Thyroid gland (tissue), 4 donors: ENCODE data around the gene MARCO. TPM values are rescaled to one million over a fixed set of nuclear protein-coding genes. Genes with fewer than 3 reads are reported as not detected.

Experiments
- DNase-seq, 2 donors: peaks; one replicate each; pipeline ENCODE4 v3.0.0-alpha.2; 2019
- H3K27ac ChIP-seq, 3 donors: fragments of 200-600 bp; sonication (generic); 1 replicate in 2 of 3; 2 replicates in 1 of 3; pipeline ENCODE4 v1.5.1; 2016 to 2019; ENCODE audit warnings: mild to moderate bottlenecking in 1 of 3, moderate library complexity in 1 of 3
- H3K27me3 ChIP-seq: fragments of 200-600 bp; sonication (generic); one replicate; pipeline ENCODE4 v1.5.1; 2019
- H3K36me3 ChIP-seq, 2 donors: fragments of 200-600 bp; sonication (generic); one replicate each; pipeline ENCODE4 v1.5.1; 2016 to 2019
- H3K4me1 ChIP-seq, 2 donors: fragments of 200-600 bp; sonication (generic); one replicate each; pipeline ENCODE4 v1.5.1; 2017 to 2019
- H3K4me3 ChIP-seq, 3 donors: fragments of 200-600 bp; sonication (generic); replicated peaks in 1 of 3; 1 replicate in 2 of 3; 2 replicates in 1 of 3; pipeline ENCODE4 v1.5.1; 2016; ENCODE audit warnings: mild to moderate bottlenecking in 1 of 3
- H3K9me3 ChIP-seq: fragments of 200-600 bp; sonication (generic); one replicate; pipeline ENCODE4 v1.5.1; 2017
- CTCF ChIP-seq, 6 experiments: fragments of 200-600 bp in 3 of 6; fragments of 450-650 bp in 3 of 6; sonication (generic) in 3 of 6; IDR thresholded peaks; one replicate each; pipeline ENCODE4 v1.5.1; 2016 to 2019; ENCODE audit warnings: antibody characterized with exemption in 6 of 6, mild to moderate bottlenecking in 2 of 6, inconsistent platforms in 1 of 6, moderate library complexity in 1 of 6
- POLR2A ChIP-seq, 2 donors: fragments of 450-650 bp; IDR thresholded peaks; one replicate each; pipeline ENCODE4 v1.6.1; 2017; ENCODE audit warnings: antibody characterized with exemption in 2 of 2, mild to moderate bottlenecking in 2 of 2, moderate library complexity in 1 of 2
- WGBS, 2 donors: methylation state at CpG; one replicate each; pipeline ENCODE4 v1.1.5; 2017; 5-methylcytosine and 5-hydroxymethylcytosine counted together
- intact Hi-C: fragments of 100-400 bp; cut with DNase I; formaldehyde crosslinking; loops from one replicate; pipeline ENCODE4 v1.15.1; 2023
- total RNA-seq, 4 donors: library from RNA; depleted of rRNA; stranded (reverse); fragments of >200 nt; gene quantifications; one replicate each; pipeline ENCODE4 v1.2.3, GENCODE V29; 2016

MARCO gene
- total RNA-seq, 4 donors from 2014 or later, result 1.1 to 11.0 (median 3.0) TPM

DNA sequence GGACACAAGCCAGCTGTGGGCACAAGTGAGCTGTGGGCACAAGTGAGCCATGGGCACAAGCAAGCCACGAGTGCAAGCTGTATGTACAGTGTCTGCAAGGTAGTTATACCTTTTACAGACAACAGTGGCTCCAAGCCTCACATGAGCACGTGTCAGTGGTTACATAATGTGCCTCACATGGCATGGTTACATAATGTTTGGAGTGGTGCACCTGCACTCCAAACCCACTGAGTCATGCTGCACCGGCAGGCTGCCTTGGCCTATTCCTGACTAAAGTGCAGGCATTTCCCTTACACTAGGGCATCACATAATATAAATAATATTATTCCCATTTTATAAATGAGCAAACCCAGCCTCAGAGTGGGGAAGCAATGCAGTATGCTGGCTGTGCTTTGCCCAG lies 62.6 kb downstream of the MARCO start:
- 54 to 65% methylated on average over 2 to 3 of the region's 3 CpGs for WGBS, 2 donors
- Histone ChIP-seq H3K9me3 (no peaks in the 10 kb centered on the region), H3K27me3 (no peaks in the 10 kb centered on the region), H3K4me3 (no peak overlapping the region), H3K4me1 (no peaks in the 10 kb centered on the region), H3K36me3 (no peaks in the 10 kb centered on the region), H3K27ac (no peak overlapping the region)
- intact Hi-C loops, result no loop called here
- DNase-seq, result no peak
- TF ChIP-seq CTCF (IDR thresholded peaks at IDR 0.05) (no peak), POLR2A (IDR thresholded peaks at IDR 0.05) (no peak)

- Histone ChIP-seq H3K9me3 (no peaks in the 10 kb centered on the region), H3K27ac (no peak overlapping the region), H3K4me3 (no peak overlapping the region), H3K4me1 (no peaks in the 10 kb centered on the region), H3K27me3 (no peaks in the 10 kb centered on the region), H3K36me3 (no peaks in the 10 kb centered on the region)
- TF ChIP-seq POLR2A (IDR thresholded peaks at IDR 0.05) (no peak), CTCF (IDR thresholded peaks at IDR 0.05) (no peak)
- DNase-seq, result no peak
- intact Hi-C loops, result no loop called here
- 35 to 42% methylated on average over 2 to 5 of the region's 5 CpGs for WGBS, 2 donors
These were observed 63.1 kb downstream of the MARCO start for GRCh38 chr2:119005051-119005450.

DNA sequence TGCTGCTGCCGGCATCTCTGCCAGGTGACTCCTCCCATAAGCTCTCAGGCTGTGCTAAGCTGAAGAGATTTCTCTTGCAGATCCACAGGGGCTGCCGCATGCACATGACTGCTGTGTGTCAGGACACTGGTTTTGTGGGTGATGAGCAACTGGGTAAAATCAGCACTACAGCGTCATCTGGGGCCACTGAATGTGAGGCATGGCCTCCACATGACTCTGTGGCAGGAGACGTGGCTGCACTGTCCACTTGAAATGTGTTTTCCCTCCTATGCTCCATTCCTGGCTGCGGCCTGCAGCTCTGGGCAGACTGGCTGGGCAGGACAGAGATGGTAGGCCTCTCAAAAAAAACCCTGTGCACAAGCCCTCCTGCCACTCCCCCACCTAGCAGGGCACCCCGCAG lies 63.6 kb downstream of the MARCO start:
- H3K9me3 ChIP-seq, result no peaks in the 10 kb centered on the region
- H3K36me3 ChIP-seq, result no peaks in the 10 kb centered on the region
- intact Hi-C loops, result no loop called here
- no peak for DNase-seq
- no peak overlapping the region for H3K4me3 ChIP-seq
- no peaks in the 10 kb centered on the region for H3K4me1 ChIP-seq
- no peak overlapping the region for H3K27ac ChIP-seq
- TF ChIP-seq POLR2A (IDR thresholded peaks at IDR 0.05), result no peak
- TF ChIP-seq CTCF (IDR thresholded peaks at IDR 0.05), result no peak
- no peaks in the 10 kb centered on the region for H3K27me3 ChIP-seq
- 79 to 81% methylated on average over 6 of the region's 6 CpGs for WGBS, 2 donors

DNA sequence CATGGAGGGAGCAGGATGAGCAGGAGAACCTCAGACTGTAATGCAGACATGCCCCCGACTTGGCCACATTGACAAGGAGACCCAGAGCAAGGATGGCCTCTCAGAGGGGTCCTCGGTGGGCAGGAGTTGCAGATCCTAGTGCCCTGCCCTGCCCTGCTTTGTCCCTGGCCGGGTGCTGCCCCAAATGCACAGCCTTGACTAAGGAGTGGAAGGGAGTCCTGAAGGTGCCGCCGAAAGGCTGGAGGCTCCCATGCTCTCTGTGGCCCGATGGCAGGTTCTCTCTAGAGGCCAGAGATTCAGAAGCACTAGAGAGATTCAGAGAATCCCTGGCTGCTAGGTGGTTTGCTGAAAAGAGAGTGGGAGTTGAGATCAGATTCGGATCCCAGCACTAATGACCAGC lies 64.4 kb downstream of the MARCO start:
- no peak for DNase-seq
- H3K4me3 ChIP-seq, result no peak overlapping the region
- intact Hi-C loops, result no loop called here
- TF ChIP-seq CTCF (IDR thresholded peaks at IDR 0.05), result no peak
- TF ChIP-seq POLR2A (IDR thresholded peaks at IDR 0.05), result no peak
- H3K27me3 ChIP-seq, result no peaks in the 10 kb centered on the region
- no peaks in the 10 kb centered on the region for H3K36me3 ChIP-seq
- H3K9me3 ChIP-seq, result no peaks in the 10 kb centered on the region
- H3K4me1 ChIP-seq, result no peaks in the 10 kb centered on the region
- H3K27ac ChIP-seq, result no peak overlapping the region
- 89 to 92% methylated on average over 7 of the region's 7 CpGs for WGBS, 2 donors

- Histone ChIP-seq H3K27ac (no peak overlapping the region), H3K9me3 (no peaks in the 10 kb centered on the region), H3K27me3 (no peaks in the 10 kb centered on the region), H3K36me3 (no peaks in the 10 kb centered on the region), H3K4me3 (no peak overlapping the region), H3K4me1 (no peaks in the 10 kb centered on the region)
- WGBS, 2 donors, result 52 to 66% methylated on average over 2 of the region's 2 CpGs
- DNase-seq, result no peak
- no peak for TF ChIP-seq POLR2A (IDR thresholded peaks at IDR 0.05)
- TF ChIP-seq CTCF (IDR thresholded peaks at IDR 0.05), result no peak
- intact Hi-C loops, result no loop called here
These were observed 66.1 kb downstream of the MARCO start for GRCh38 chr2:119008108-119008507.
